HepG2 (cell line): ENCODE measurements around the gene U2AF2. TPM values are rescaled to one million over a fixed set of nuclear protein-coding genes. Genes with fewer than 3 reads are reported as not detected.

Source experiments
- ATAC-seq: fragments of 200-7000 bp; cut with Tn5 transposase; 3 replicates; pipeline ENCODE4 v1.9.1; 2020; ENCODE audit warnings: mild to moderate bottlenecking, moderate library complexity
- BruUV-seq: library from RNA; stranded (reverse); fragments of 400-500 nt; replicated peaks from 2 replicates; lab custom pipeline; 2021; lab: Mats Ljungman, UMichigan
- CTCF ChIA-PET: fragments of 300-600 bp; formaldehyde crosslinking; extraction: SDS; loops from one replicate; lab custom pipeline; 2021; ENCODE audit warnings: low total read pairs, inconsistent platforms, low intra/inter-chr PET ratio; lab: Yijun Ruan, JAX
- POLR2A ChIA-PET: fragments of 350-600 bp; sonication (Branson Sonifier 250); formaldehyde crosslinking; loops from one replicate; lab custom pipeline; 2020; ENCODE audit warnings: antibody characterized with exemption, inconsistent platforms; lab: Yijun Ruan, JAX
- DNase-seq: peaks from one replicate; pipeline ENCODE4 v3.0.0-alpha.2; 2015; ENCODE audit warnings: low spot score
- FAIRE-seq: peaks from 3 replicates; lab custom pipeline; 2011; peaks lifted over from hg19 to GRCh38; lab: Jason Lieb, UNC
- H2AFZ ChIP-seq: one replicate; pipeline ENCODE4 v1.6.1; 2011; ENCODE audit warnings: low read length, inconsistent platforms
- H3K27ac ChIP-seq: fragments of 300-600 bp; 3 replicates; pipeline ENCODE4 v1.8.0; 2011; ENCODE audit warnings: mixed run types, mild to moderate bottlenecking, mixed read lengths, low read length, inconsistent platforms; ENCODE audit not compliant: insufficient read depth; ENCODE audit errors: extremely low read length
- H3K27me3 ChIP-seq, 2 experiments: fragments of 200-600 bp in 1 of 2; 2 replicates in 1 of 2; 3 replicates in 1 of 2; pipeline versions ENCODE4 v1.6.0 to v1.8.0; 2011; ENCODE audit warnings: low read length in 2 of 2, mild to moderate bottlenecking in 2 of 2, moderate library complexity in 2 of 2, inconsistent platforms in 1 of 2; ENCODE audit not compliant: insufficient read depth in 2 of 2, control insufficient read depth in 1 of 2
- H3K36me3 ChIP-seq, 2 experiments: fragments of 200-600 bp in 1 of 2; replicated peaks in 1 of 2; 2 replicates in 1 of 2; 3 replicates in 1 of 2; pipeline versions ENCODE4 v1.5.1 to v1.8.0; 2011; ENCODE audit warnings: low read length in 2 of 2, inconsistent platforms in 1 of 2; ENCODE audit not compliant: insufficient read depth in 2 of 2, control insufficient read depth in 1 of 2
- H3K4me1 ChIP-seq: 2 replicates; pipeline ENCODE4 v1.5.1; 2012; ENCODE audit warnings: low read length, inconsistent platforms; ENCODE audit not compliant: insufficient read depth
- H3K4me2 ChIP-seq: 2 replicates; pipeline ENCODE4 v1.6.0; 2011; ENCODE audit warnings: low read depth, low read length, inconsistent platforms
- H3K4me3 ChIP-seq, 3 experiments: fragments of 200-600 bp in 1 of 3; sonication (generic), shearing (Covaris generic) in 1 of 3; replicated peaks in 1 of 3; 2 replicates each; pipeline ENCODE4 v1.5.1; 2011 to 2016; ENCODE audit warnings: low read length in 3 of 3, inconsistent platforms in 2 of 3, low read depth in 2 of 3, mild to moderate bottlenecking in 2 of 3, control low read depth in 1 of 3, mixed read lengths in 1 of 3; ENCODE audit not compliant: insufficient read depth in 1 of 3
- H3K79me2 ChIP-seq: one replicate; pipeline ENCODE4 v1.6.1; 2011; ENCODE audit warnings: low read length, inconsistent platforms; ENCODE audit not compliant: insufficient read depth
- H3K9ac ChIP-seq: 2 replicates; pipeline ENCODE4 v1.6.0; 2011; ENCODE audit warnings: mild to moderate bottlenecking, low read depth, low read length, inconsistent platforms; ENCODE audit not compliant: insufficient read depth
- H3K9me3 ChIP-seq: 2 replicates; pipeline ENCODE4 v1.5.1; 2012; ENCODE audit warnings: mild to moderate bottlenecking, low read length
- H4K20me1 ChIP-seq: 2 replicates; pipeline ENCODE4 v1.6.0; 2011; ENCODE audit warnings: inconsistent platforms, mild to moderate bottlenecking, low read length, moderate library complexity; ENCODE audit not compliant: insufficient read depth
- CENPT ChIP-seq: sonication (generic); formaldehyde crosslinking; IDR thresholded peaks from 2 replicates; pipeline ENCODE4 v1.8.0; 2022; ENCODE audit warnings: low read depth, mild to moderate bottlenecking, moderate library complexity, missing genetic modification reagents
- ERF ChIP-seq: IDR thresholded peaks from 2 replicates; pipeline ENCODE4 v1.6.1; 2018; ENCODE audit warnings: missing biosample characterization, missing genetic modification reagents
- PAF1 ChIP-seq: IDR thresholded peaks from 2 replicates; pipeline ENCODE4 v1.6.1; 2016; ENCODE audit warnings: missing genetic modification reagents, missing compliant biosample characterization
- SIN3A ChIP-seq: IDR thresholded peaks from 2 replicates; pipeline ENCODE4 v1.6.1; 2011; ENCODE audit warnings: low read depth, mild to moderate bottlenecking, control low read depth, low read length, borderline replicate concordance
- ZBTB3 ChIP-seq: sonication (generic); formaldehyde crosslinking; IDR thresholded peaks from 2 replicates; pipeline ENCODE4 v1.4.0; 2020; ENCODE audit warnings: low read depth, mild to moderate bottlenecking, moderate library complexity, missing genetic modification reagents, borderline replicate concordance
- ZNF761 ChIP-seq: sonication (generic); formaldehyde crosslinking; conservative IDR thresholded peaks from 2 replicates; pipeline ENCODE4 v1.4.0; 2020; ENCODE audit warnings: mild to moderate bottlenecking, missing genetic modification reagents
- ZNF792 ChIP-seq: IDR thresholded peaks from 2 replicates; pipeline ENCODE4 v1.6.1; 2016
- WGBS: methylation state at CpG from one replicate; pipeline ENCODE4 v1.1.6; 2017; ENCODE audit warnings: low lambda C conversion rate; 5-methylcytosine and 5-hydroxymethylcytosine counted together
- in situ Hi-C: cut with HindIII; loops from 2 replicates; pipeline ENCODE4 v1.10.0; 2017; ENCODE audit warnings: low pct_unique_long_range_greater_than_20kb; ENCODE audit not compliant: extremely low pct_ligation_motif_present
- intact Hi-C: fragments of 100-400 bp; cut with micrococcal nuclease; formaldehyde crosslinking; loops from one replicate; pipeline ENCODE4 v1.10.0; 2022; ENCODE audit not compliant: unreplicated experiment
- polyA plus RNA-seq, 8 experiments: library from polyadenylated mRNA; depleted of rRNA in 3 of 8; stranded (reverse) in 7 of 8; unstranded in 1 of 8; fragments of >200 nt; fragmentation: Illumina TruSeq in 4 of 8; extraction: Trizol in 4 of 8; gene quantifications; 2 replicates each; pipeline versions ENCODE4 v1.2.1 to v1.2.3, GENCODE V29; 2011 to 2016; ENCODE audit warnings: low read depth in 4 of 8, missing spikeins in 1 of 8, mixed read lengths in 1 of 8; ENCODE audit not compliant: insufficient read depth in 1 of 8
- total RNA-seq, 5 experiments: library from RNA; depleted of rRNA; stranded (reverse); fragments of >200 nt; fragmentation: Illumina TruSeq; extraction: Trizol; gene quantifications; 2 replicates each; pipeline ENCODE4 v1.2.3, GENCODE V29; 2016; ENCODE audit warnings: low read depth in 1 of 5
- TF ChIP-seq, protein P1 (sequence below): sonication (generic); formaldehyde crosslinking; IDR thresholded peaks from 2 replicates; pipeline ENCODE4 v1.4.0; 2020; ENCODE audit warnings: mild to moderate bottlenecking, missing genetic modification reagents

Gene U2AF2
- total and polyA plus RNA-seq, 2 of the 13 experiments (the other 11 are each of a cell fraction or from before 2014, with no cell fraction given): 84.3 to 124 TPM

DNA sequence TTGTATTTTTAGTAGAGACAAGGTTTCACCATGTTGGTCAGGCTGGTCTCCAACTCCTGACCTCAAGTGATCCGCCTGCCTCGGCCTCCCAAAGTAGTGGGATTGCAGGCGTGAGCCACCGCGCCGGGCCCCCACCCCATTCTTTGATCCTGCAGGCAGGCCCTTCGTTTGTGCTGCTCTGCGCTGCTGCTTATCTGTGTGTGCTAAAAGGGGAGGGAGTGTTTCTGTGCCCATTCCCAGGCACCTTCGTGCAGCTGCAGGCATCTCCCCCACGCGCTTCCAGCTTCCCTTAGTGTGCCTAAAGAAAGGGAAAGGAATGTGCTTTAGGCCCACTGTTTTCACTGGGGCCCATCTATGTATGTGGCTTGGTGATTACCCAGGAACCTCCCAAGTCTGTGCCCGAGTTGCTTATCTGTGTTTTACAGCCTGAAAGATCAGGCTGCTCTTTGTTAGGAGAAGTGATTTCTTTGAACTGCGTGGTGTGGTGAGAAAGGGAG, 47.3 kb downstream of the U2AF2 start:
- ChIA-PET CTCF (no interaction called here), POLR2A (interaction anchor here (1.5 kb wide), 1 partner anchor 19 kb away, joined by 5 read pairs; no protein-coding TSS in a partner anchor)
- Histone ChIP-seq H3K36me3 (peaks cover 1 to 15% of the 10 kb centered on the region in 2 experiments; a peak in 2 of 5 replicates), H3K27ac (no peak overlapping the region), H3K4me3 (no peak overlapping the region), H3K9me3 (no peaks in the 10 kb centered on the region), H4K20me1 (no peaks in the 10 kb centered on the region), H3K27me3 (no peaks in the 10 kb centered on the region), H2AFZ (no peak overlapping the region), H3K9ac (no peak overlapping the region), H3K4me2 (no peak overlapping the region), H3K79me2 (no peaks in the 10 kb centered on the region), H3K4me1 (no peaks in the 10 kb centered on the region)
- no peak for FAIRE-seq
- no peak for DNase-seq
- in situ Hi-C loops (no loop called here), intact Hi-C loops (no loop called here)
- WGBS: 92% methylated on average over 11 of the region's 13 CpGs
- ATAC-seq: no peak
- no peak for TF ChIP-seq CENPT (CRISPR knock-in tag)
- TF ChIP-seq ZNF761: no peak
- no peak for TF ChIP-seq ZBTB3
- TF ChIP-seq, protein P1, sequence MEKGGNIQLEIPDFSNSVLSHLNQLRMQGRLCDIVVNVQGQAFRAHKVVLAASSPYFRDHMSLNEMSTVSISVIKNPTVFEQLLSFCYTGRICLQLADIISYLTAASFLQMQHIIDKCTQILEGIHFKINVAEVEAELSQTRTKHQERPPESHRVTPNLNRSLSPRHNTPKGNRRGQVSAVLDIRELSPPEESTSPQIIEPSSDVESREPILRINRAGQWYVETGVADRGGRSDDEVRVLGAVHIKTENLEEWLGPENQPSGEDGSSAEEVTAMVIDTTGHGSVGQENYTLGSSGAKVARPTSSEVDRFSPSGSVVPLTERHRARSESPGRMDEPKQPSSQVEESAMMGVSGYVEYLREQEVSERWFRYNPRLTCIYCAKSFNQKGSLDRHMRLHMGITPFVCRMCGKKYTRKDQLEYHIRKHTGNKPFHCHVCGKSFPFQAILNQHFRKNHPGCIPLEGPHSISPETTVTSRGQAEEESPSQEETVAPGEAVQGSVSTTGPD (CRISPR knock-in tag): no peak
- no peak for TF ChIP-seq SIN3A
- TF ChIP-seq ERF: no peak
- no peak for TF ChIP-seq ZNF792 (CRISPR knock-in tag)
- no peak for TF ChIP-seq PAF1 (CRISPR knock-in tag)
- no TSS peak for BruUV-seq
